Measurements from ENCODE around the gene GYS2. TPM values are rescaled to one million over a fixed set of nuclear protein-coding genes. Genes with fewer than 3 reads are reported as not detected.

The GYS2 gene
- total RNA-seq, 1 donor from 2014 or later, result not detected

- intact Hi-C loops (cut with micrococcal nuclease), result loop anchor here (2.0 kb wide), 1 partner anchor 55 kb away; no protein-coding TSS in a partner anchor
These were observed 44.6 kb downstream of the GYS2 start for GRCh38 chr12:21559855-21560569.

GRCh38 chr12:21558100-21558679 lies 46.5 kb downstream of the GYS2 start:
- intact Hi-C loops (cut with micrococcal nuclease), result no loop called here

GRCh38 chr12:21553329-21553675 lies 51.3 kb downstream of the GYS2 start:
- intact Hi-C loops (cut with micrococcal nuclease), result no loop called here

GRCh38 chr12:21552635-21553328 lies 51.9 kb downstream of the GYS2 start:
- intact Hi-C loops (cut with micrococcal nuclease), result no loop called here

- intact Hi-C loops (cut with micrococcal nuclease), result no loop called here
These were observed 52.7 kb downstream of the GYS2 start for GRCh38 chr12:21551841-21552465.

GRCh38 chr12:21547437-21547836 lies 57.2 kb downstream of the GYS2 start:
- intact Hi-C loops (cut with micrococcal nuclease), result no loop called here

GRCh38 chr12:21546716-21547115 lies 57.9 kb downstream of the GYS2 start:
- intact Hi-C loops (cut with micrococcal nuclease), result no loop called here

GRCh38 chr12:21545557-21545956 lies 59.1 kb downstream of the GYS2 start:
- intact Hi-C loops (cut with micrococcal nuclease), result no loop called here

- intact Hi-C loops (cut with micrococcal nuclease), result no loop called here
These were observed 61.5 kb downstream of the GYS2 start for GRCh38 chr12:21543151-21543550.

GRCh38 chr12:21542403-21542802 lies 62.2 kb downstream of the GYS2 start:
- intact Hi-C loops (cut with micrococcal nuclease), result no loop called here

GRCh38 chr12:21541773-21542172 lies 62.9 kb downstream of the GYS2 start:
- intact Hi-C loops (cut with micrococcal nuclease), result no loop called here

- intact Hi-C loops (cut with micrococcal nuclease), result no loop called here
These were observed 64.8 kb downstream of the GYS2 start for GRCh38 chr12:21539797-21540196.

GRCh38 chr12:21538061-21538653 lies 66.5 kb downstream of the GYS2 start:
- intact Hi-C loops (cut with micrococcal nuclease), result no loop called here

- intact Hi-C loops (cut with micrococcal nuclease), result no loop called here
These were observed 75.2 kb downstream of the GYS2 start for GRCh38 chr12:21529456-21529855.

GRCh38 chr12:21528953-21529352 lies 75.7 kb downstream of the GYS2 start:
- intact Hi-C loops (cut with micrococcal nuclease), result no loop called here

- intact Hi-C loops (cut with micrococcal nuclease), result loop anchor here (1.0 to 2.0 kb wide), 3 partner anchors 17 to 153 kb away; no protein-coding TSS in a partner anchor
These were observed 77.0 kb downstream of the GYS2 start for GRCh38 chr12:21527451-21528180.

GRCh38 chr12:21526721-21527345 lies 77.8 kb downstream of the GYS2 start:
- intact Hi-C loops (cut with micrococcal nuclease), result loop anchor here (1.0 to 2.0 kb wide), 3 partner anchors 17 to 153 kb away; no protein-coding TSS in a partner anchor

- intact Hi-C loops (cut with micrococcal nuclease), result loop anchor here (2.0 kb wide), 1 partner anchor 69 kb away; no protein-coding TSS in a partner anchor
These were observed 78.6 kb downstream of the GYS2 start, which contains the start of gene SPX for GRCh38 chr12:21526053-21526452. TSS of gene SPX (plus strand) at chr12:21526296. CDS start at chr12:21526473, 177 bp downstream.

GRCh38 chr12:21523148-21523547 lies 81.5 kb downstream of the GYS2 start:
- intact Hi-C loops (cut with micrococcal nuclease), result no loop called here

GRCh38 chr12:21521541-21521940 lies 83.1 kb downstream of the GYS2 start:
- intact Hi-C loops (cut with micrococcal nuclease), result no loop called here
